Ectodermal cell (in vitro differentiated cells): ENCODE results near the gene PRTN3.
"Not testable (repeated sequence)": the region's sequence is repeated elsewhere in the genome, so short reads cannot be mapped to it uniquely, and the experiment has no call there.

Experiments
- H3K27ac ChIP-seq: 2 replicates; pipeline ENCODE4 v1.7.0; 2013; ENCODE audit warnings: mild to moderate bottlenecking, low read depth, low read length; ENCODE audit not compliant: insufficient read depth, poor library complexity, severe bottlenecking
- H3K27me3 ChIP-seq: 2 replicates; pipeline ENCODE4 v1.7.0; 2013; ENCODE audit warnings: mild to moderate bottlenecking, low read length; ENCODE audit not compliant: insufficient read depth, control insufficient read depth, poor library complexity, severe bottlenecking
- H3K36me3 ChIP-seq: one replicate; pipeline ENCODE4 v1.7.0; 2013; ENCODE audit warnings: low read length; ENCODE audit not compliant: control insufficient read depth, insufficient read depth
- H3K4me1 ChIP-seq: one replicate; pipeline ENCODE4 v1.7.0; 2013; ENCODE audit warnings: low read length; ENCODE audit not compliant: control insufficient read depth, insufficient read depth
- H3K4me3 ChIP-seq: 2 replicates; pipeline ENCODE4 v1.7.0; 2013; ENCODE audit warnings: low read depth, low read length, control low read depth; ENCODE audit not compliant: insufficient read depth
- H3K9me3 ChIP-seq: 2 replicates; pipeline ENCODE4 v1.7.0; 2013; ENCODE audit warnings: mild to moderate bottlenecking, low read length, moderate library complexity; ENCODE audit not compliant: control insufficient read depth
- WGBS, 2 experiments: methylation state at CpG; one replicate each; pipeline ENCODE4 v1.1.7; 2013; ENCODE audit warnings: missing lambda C conversion rate in 2 of 2; 5-methylcytosine and 5-hydroxymethylcytosine counted together

The PRTN3 gene

DNA sequence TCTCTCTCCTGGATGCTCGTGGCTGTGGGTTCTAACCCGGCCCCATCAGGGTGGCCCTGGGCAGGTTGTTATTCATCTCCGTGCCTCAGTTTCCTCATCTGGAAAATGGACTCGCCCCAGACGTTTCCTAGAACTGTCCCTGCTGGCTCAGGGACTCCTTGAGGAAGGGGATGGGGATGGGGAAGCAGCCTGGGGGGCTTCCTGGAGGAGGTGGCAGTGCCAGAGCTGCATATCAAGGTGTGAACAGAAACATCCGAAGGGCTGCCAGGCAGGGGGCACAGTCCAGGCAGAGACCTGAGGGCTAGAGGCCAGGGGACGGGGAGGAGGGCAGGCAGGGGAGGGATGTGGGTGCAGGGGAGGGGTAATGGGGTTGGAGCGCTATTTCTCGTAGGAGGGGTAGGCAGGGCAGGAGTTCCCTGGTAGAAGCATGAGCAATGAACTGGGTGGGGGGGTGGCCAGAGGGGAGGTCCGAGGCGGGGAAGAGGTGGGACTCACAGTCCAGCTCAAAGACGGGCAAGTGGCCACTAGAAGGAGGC, 7.7 kb downstream of the PRTN3 start:
- peaks cover 17% of the 10 kb centered on the region for H3K27me3 ChIP-seq
- H3K4me3 ChIP-seq = no peak overlapping the region
- no peak overlapping the region for H3K27ac ChIP-seq
- H3K4me1 ChIP-seq = no peaks in the 10 kb centered on the region
- 69 to 75% methylated on average over 12 of the region's 12 CpGs for WGBS, 2 experiments
- H3K9me3 ChIP-seq = no peaks in the 10 kb centered on the region
- H3K36me3 ChIP-seq = no peaks in the 10 kb centered on the region

DNA sequence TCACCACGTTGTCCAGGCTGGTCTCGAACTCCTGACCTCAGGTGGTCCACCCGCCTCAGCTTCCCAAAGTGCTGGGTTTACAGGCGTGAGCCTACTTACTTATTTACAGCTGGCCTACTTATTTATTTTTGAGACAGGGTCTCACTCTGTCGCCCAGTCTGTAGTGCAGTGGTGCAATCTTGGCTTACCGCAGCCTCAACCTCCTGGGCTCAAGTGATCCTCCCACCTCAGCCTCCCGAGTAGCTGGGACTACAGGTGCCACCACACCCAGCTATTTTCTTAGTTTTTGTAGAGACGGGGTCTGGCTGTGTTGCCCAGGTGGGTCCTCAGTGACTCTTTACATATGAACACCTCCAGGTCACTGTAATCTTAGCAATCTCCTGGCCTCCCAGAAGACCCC, 8.4 kb downstream of the PRTN3 start:
- H3K4me3 ChIP-seq, H3K36me3 ChIP-seq, H3K27me3 ChIP-seq, H3K9me3 ChIP-seq, H3K4me1 ChIP-seq, H3K27ac ChIP-seq: not testable (repeated sequence)
- 84 to 91% methylated on average over 8 of the region's 8 CpGs for WGBS, 2 experiments

DNA sequence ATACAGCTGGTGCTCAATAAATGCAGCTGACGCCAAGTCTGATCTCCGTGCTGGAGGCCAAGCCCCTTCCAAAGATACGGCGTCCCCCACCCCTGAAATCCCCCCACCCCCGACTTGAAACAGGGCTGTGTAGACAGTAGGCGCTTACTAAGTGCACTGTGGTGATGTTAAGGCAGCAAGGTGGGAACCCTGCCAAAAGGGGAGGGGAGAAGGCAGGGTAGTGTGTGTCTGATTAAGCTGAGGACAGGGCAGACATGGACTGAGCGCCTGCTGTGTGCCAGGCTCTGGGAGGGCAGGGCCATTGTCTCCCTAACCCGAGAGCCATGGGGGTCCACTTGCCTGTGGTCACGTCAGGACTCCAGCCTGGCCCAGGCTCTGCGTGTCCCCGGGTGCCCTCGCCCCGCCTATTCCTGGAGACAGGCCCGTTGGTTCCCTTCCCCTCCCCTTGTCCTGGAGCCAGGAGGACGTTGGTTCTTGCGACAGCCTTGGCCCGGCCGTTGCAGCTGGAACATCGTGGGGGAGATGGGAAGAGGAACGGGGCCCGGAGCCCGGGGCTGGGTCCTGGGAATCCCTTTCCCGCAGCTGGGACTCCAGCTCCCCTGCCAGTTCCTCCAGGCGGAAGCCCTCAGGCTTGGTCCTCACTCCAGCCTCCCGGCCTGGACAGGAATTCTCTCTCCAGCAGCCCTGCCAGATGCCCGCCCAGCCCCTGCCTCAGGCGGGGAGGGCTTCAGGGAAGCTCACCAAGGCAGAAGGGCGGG, 9.6 kb downstream of the PRTN3 start:
- Histone ChIP-seq H3K4me3 (no peak overlapping the region), H3K27me3 (peaks cover 4% of the 10 kb centered on the region), H3K4me1 (no peaks in the 10 kb centered on the region), H3K36me3 (no peaks in the 10 kb centered on the region), H3K27ac (peak overlapping the region; percentile 26), H3K9me3 (no peaks in the 10 kb centered on the region)
- 45 to 47% methylated on average over 28 of the region's 28 CpGs for WGBS, 2 experiments

DNA sequence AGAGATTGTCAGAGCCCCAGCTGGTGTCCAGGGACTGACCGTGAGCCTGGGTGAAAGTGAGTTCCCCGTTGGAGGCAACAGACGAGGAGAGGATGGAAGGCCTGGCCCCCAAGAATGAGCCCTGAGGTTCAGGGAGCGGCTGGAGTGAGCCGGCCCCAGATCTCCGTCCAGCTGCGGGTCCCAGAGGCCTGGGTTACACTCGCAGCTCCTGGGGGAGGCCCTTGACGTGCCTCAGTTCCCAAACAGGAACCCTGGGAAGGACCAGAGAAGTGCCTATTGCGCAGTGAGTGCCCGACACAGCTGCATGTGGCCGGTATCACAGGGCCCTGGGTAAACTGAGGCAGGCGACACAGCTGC, 10.2 kb downstream of the PRTN3 start:
- Histone ChIP-seq H3K4me3 (no peak overlapping the region), H3K36me3 (no peaks in the 10 kb centered on the region), H3K27ac (peak overlapping the region; percentile 26), H3K9me3 (no peaks in the 10 kb centered on the region), H3K4me1 (no peaks in the 10 kb centered on the region), H3K27me3 (peaks cover 4% of the 10 kb centered on the region)
- 80 to 81% methylated on average over 13 of the region's 13 CpGs for WGBS, 2 experiments

DNA sequence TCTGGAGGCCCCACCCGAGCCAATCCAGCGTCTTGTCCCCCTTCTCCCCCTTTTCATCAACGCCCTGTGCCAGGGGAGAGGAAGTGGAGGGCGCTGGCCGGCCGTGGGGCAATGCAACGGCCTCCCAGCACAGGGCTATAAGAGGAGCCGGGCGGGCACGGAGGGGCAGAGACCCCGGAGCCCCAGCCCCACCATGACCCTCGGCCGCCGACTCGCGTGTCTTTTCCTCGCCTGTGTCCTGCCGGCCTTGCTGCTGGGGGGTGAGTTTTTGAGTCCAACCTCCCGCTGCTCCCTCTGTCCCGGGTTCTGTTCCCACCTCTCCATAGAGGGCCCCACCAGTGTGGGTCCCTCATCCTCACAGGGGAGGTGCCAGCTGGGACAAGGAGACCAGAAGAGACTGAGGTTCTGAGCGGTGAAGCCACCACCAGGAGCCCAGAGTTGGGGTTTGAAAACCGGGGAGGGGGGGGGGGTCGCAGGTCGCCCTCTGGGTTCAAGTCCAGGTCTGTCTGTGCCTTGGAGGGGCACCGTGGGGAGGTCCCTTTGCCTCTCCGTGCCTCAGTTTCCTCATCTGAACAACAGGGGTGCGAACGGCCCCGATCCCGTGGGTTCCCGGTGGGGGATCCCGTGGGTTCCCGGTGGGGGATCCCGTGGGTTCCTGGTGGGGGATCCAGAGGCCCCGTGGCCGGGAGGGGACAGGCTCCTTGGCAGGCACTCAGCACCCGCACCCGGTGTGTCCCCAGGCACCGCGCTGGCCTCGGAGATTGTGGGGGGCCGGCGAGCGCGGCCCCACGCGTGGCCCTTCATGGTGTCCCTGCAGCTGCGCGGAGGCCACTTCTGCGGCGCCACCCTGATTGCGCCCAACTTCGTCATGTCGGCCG, 11.6 kb downstream of the PRTN3 start, which contains the start of gene ELANE:
TSS of gene ELANE (plus strand) at position 168 of the 878 bp plus-strand sequence. CDS start at position 194, 26 bp downstream.
- peaks cover 4% of the 10 kb centered on the region for H3K27me3 ChIP-seq

DNA sequence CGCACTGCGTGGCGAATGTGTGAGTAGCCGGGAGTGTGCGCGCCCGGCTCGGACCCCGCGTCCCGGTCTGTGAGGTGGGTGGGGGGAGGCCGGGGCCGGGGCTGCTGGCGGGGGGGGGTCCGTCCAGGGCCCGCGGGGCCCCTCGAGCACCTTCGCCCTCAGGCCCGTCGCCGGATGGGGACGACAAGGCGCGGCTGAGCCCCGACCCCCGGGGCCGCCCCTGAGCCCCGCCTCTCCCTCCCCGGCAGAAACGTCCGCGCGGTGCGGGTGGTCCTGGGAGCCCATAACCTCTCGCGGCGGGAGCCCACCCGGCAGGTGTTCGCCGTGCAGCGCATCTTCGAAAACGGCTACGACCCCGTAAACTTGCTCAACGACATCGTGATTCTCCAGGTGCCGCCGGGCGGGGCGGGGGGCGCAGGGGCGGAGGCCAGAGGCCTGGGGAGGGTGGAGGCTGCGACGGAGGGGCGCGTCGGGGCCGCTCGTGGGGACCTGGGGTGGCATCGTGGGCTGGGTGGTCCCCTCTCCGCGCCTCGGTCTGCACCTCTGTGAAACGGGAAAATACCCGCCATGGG, 12.3 kb downstream of the PRTN3 start:
- peaks cover 4% of the 10 kb centered on the region for H3K27me3 ChIP-seq
- no peaks in the 10 kb centered on the region for H3K4me1 ChIP-seq
- H3K36me3 ChIP-seq = no peaks in the 10 kb centered on the region
- H3K9me3 ChIP-seq = no peaks in the 10 kb centered on the region
- H3K4me3 ChIP-seq = no peak overlapping the region
- 92 to 93% methylated on average over 67 of the region's 67 CpGs for WGBS, 2 experiments
- H3K27ac ChIP-seq = no peak overlapping the region

More for the DNA sequence above, 11.6 kb downstream of the PRTN3 start, which contains the start of gene ELANE:
- WGBS, 2 experiments = 89 to 91% methylated on average over 55 of the region's 55 CpGs
- Histone ChIP-seq H3K36me3 (no peaks in the 10 kb centered on the region), H3K4me3 (no peak within 1 kb of the TSS), H3K4me1 (no peaks in the 10 kb centered on the region), H3K27ac (no peak within 1 kb of the TSS), H3K9me3 (no peaks in the 10 kb centered on the region)

DNA sequence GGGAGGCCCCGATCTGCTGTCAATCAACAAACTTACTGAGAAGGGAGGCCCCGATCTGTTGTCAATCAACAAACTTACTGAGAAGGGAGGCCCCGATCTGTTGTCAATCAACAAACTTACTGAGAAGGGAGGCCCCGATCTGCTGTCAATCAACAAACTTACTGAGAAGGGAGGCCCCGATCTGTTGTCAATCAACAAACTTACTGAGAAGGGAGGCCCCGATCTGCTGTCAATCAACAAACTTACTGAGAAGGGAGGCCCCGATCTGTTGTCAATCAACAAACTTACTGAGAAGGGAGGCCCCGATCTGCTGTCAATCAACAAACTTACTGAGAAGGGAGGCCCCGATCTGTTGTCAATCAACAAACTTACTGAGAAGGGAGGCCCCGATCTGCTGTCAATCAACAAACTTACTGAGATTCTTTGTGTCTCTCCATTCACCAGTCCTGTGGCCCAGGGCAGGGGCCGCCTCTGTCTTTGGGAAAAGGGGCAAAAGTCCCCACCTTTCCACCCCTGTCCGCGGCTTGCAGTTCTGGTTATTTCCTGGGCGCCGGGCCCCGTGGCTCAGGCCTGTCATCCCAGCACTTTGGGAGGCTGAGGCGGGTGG, 12.9 kb downstream of the PRTN3 start:
- WGBS, 2 experiments = 86 to 94% methylated on average over 11 of the region's 17 CpGs
- not testable (repeated sequence) for H3K27me3 ChIP-seq, H3K4me3 ChIP-seq, H3K27ac ChIP-seq, H3K9me3 ChIP-seq, H3K4me1 ChIP-seq, H3K36me3 ChIP-seq

DNA sequence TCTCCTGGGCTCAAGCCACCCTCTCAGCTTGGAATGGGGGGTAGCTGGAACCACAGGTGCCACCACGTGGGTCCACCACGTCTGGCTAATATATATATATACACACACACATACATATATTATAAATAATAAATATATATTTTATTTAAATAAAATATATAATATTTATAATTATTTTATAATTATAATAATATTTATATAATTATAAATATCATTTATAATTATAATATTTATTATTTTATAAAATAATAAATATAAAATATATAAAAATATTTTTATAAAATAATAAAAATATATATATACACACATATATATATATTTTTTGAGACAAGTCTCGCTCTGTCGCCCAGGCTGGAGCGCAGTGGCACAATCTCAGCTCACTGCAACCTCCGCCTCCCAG, 13.8 kb downstream of the PRTN3 start:
- Histone ChIP-seq H3K9me3 (no peaks in the 10 kb centered on the region), H3K36me3 (no peaks in the 10 kb centered on the region), H3K27me3 (peaks cover 10% of the 10 kb centered on the region), H3K4me3 (no peak overlapping the region), H3K27ac (no peak overlapping the region), H3K4me1 (no peaks in the 10 kb centered on the region)
- 97 to 100% methylated on average over 4 of the region's 6 CpGs for WGBS, 2 experiments

DNA sequence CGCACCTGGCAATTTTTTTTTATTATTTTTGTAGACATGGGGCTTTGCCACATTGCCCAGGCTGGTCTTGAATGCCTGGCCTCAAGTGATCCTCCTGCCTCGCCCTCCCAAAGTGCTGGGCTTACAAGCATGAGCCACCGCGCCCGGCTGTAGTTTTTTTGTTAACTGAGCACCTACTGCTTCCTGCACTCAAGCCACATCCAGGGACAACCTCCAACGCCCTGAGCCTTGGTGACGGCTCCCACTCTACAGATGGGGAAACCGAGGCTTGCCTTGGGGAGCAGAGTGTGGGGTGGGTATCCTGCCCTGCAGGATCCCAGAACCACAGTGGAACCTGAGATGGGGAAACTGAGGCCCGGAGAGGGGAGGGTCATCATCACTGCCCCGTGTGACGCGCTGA, 14.3 kb downstream of the PRTN3 start:
- H3K4me3 ChIP-seq = no peak overlapping the region
- no peaks in the 10 kb centered on the region for H3K9me3 ChIP-seq
- H3K4me1 ChIP-seq = no peaks in the 10 kb centered on the region
- H3K36me3 ChIP-seq = no peaks in the 10 kb centered on the region
- H3K27me3 ChIP-seq = peaks cover 16% of the 10 kb centered on the region
- WGBS, 2 experiments = 89% methylated on average over 12 of the region's 12 CpGs
- H3K27ac ChIP-seq = no peak overlapping the region
